ENCODE data around the gene CD4.
A peak's percentile ranks its signal among the peaks of the same experiment; 100 is the strongest.

CD4 gene

GRCh38 chr12:6840330-6840729 lies 51.0 kb downstream of the CD4 start:
- Mint-ChIP-seq H3K9me3 (no peaks in the 10 kb centered on the region), H3K27ac (no peak overlapping the region), H3K4me1 (ENCODE audit: low read depth) (peaks cover 5% of the 10 kb centered on the region), H3K4me3 (no peak overlapping the region), H3K27me3 (ENCODE audit: low read depth) (no peaks in the 10 kb centered on the region), H3K36me3 (ENCODE audit: low read depth) (no peaks in the 10 kb centered on the region)
- no peak for DNase-seq (ENCODE audit: low spot score)

DNA sequence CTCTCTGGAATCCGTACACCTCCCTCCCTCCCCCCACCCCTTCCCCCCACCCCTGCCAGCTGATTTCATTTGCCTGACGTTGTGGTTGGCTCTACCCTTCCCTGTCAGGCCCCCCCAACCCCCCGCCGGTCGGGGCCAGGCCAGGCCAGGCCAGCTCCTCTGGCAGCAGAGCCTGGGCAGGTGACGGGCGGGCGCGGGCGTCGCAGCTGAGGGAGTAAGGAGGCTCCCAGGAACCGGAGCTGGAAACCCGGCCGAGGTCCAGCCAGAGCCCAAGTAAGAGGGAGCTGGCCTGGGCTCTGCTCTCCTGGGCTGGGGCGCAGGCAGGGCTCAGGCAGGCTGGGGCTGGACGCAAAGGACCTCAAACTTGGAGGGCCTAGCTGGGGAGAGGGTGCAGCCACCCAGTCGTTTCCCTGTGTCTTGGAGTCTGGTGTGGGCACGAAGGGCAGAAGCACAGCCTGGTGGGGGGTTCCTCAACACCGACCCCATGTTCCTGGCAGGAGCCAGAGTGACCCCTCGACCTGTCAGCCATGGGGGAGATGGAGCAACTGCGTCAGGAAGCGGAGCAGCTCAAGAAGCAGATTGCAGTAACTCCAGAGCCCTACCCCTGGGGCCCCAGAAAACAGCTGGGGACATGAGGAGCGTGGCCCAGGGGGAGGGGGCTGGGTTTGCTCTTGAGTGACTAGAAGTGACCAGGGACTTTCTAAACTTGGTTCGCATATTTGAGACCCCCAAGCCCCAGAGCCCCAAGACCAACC lies 51.6 kb downstream of the CD4 start, which contains the start of gene GNB3:
TSS of gene GNB3 (plus strand) at position 165 of the 755 bp plus-strand sequence. CDS start at position 528, 363 bp downstream.
- DNase-seq (ENCODE audit: low spot score), result no peak
- Mint-ChIP-seq H3K4me1 (ENCODE audit: low read depth) (peaks cover 2% of the 10 kb centered on the region), H3K27ac (no peak within 1 kb of the TSS), H3K27me3 (ENCODE audit: low read depth) (no peaks in the 10 kb centered on the region), H3K4me3 (no peak within 1 kb of the TSS), H3K9me3 (no peaks in the 10 kb centered on the region), H3K36me3 (ENCODE audit: low read depth) (peaks cover 2% of the 10 kb centered on the region)

- no peaks in the 10 kb centered on the region for H3K27me3 Mint-ChIP-seq (ENCODE audit: low read depth)
- peaks cover 2% of the 10 kb centered on the region for H3K4me1 Mint-ChIP-seq (ENCODE audit: low read depth)
- no peak overlapping the region for H3K4me3 Mint-ChIP-seq
- DNase-seq (ENCODE audit: low spot score), result no peak
- H3K36me3 Mint-ChIP-seq (ENCODE audit: low read depth), result peaks cover 9% of the 10 kb centered on the region
- no peak overlapping the region for H3K27ac Mint-ChIP-seq
- no peaks in the 10 kb centered on the region for H3K9me3 Mint-ChIP-seq
Observed at GRCh38 chr12:6842075-6842474, 52.7 kb downstream of the CD4 start.

DNA sequence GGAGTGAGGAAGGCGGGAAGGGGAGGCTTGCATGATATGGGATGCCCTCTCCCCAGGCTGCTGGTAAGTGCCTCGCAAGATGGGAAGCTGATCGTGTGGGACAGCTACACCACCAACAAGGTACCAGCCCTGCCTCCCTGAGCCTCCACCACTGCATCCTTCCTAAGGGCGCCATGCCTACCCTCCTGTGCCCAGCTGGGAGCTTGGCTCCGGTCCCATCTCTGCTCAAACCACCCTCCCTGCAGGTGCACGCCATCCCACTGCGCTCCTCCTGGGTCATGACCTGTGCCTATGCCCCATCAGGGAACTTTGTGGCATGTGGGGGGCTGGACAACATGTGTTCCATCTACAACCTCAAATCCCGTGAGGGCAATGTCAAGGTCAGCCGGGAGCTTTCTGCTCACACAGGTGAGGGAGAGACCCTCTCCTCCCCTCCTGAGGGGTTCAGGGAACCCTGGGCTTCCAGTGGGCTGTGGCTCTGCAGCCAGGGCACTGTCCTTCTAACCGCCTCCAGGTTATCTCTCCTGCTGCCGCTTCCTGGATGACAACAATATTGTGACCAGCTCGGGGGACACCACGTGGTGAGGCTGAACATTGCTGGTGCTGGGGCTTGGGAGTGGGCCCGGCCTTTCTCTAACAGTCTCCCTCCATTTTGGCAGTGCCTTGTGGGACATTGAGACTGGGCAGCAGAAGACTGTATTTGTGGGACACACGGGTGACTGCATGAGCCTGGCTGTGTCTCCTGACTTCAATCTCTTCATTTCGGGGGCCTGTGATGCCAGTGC lies 54.0 kb downstream of the CD4 start:
- Mint-ChIP-seq H3K4me1 (ENCODE audit: low read depth) (peaks cover 5% of the 10 kb centered on the region), H3K9me3 (no peaks in the 10 kb centered on the region), H3K27me3 (ENCODE audit: low read depth) (no peaks in the 10 kb centered on the region), H3K4me3 (no peak overlapping the region), H3K27ac (no peak overlapping the region), H3K36me3 (ENCODE audit: low read depth) (peaks cover 19% of the 10 kb centered on the region)
- no peak for DNase-seq (ENCODE audit: low spot score)

GRCh38 chr12:6845395-6845794 lies 56.1 kb downstream of the CD4 start:
- Mint-ChIP-seq H3K27me3 (ENCODE audit: low read depth) (no peaks in the 10 kb centered on the region), H3K36me3 (ENCODE audit: low read depth) (peaks cover 30% of the 10 kb centered on the region), H3K27ac (no peak overlapping the region), H3K9me3 (no peaks in the 10 kb centered on the region), H3K4me1 (ENCODE audit: low read depth) (peaks cover 20% of the 10 kb centered on the region), H3K4me3 (no peak overlapping the region)
- no peak for DNase-seq (ENCODE audit: low spot score)

DNA sequence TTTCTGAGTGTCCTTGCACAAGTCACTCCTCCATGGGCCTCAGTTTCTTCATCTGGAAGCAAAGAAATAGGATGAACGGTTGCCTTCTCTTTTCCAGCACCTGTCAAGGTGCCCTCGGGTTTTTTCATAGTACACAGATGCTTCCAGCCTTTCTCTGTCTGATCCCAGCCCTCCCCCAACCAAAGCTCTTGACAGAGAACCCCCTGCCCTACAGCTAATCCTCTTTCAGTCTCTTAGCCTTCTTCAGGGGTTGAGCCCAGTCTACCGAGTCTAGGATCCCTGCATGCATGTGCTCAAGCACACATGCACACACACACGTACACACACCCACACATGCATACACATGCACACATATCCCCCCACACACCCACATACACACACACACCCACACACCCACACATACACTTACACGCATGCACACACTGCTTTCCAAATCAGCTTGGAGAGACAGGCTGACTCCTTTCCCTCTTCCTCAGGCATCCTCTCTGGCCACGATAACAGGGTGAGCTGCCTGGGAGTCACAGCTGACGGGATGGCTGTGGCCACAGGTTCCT lies 57.1 kb downstream of the CD4 start:
- H3K36me3 Mint-ChIP-seq (ENCODE audit: low read depth), result peaks cover 33% of the 10 kb centered on the region
- H3K4me3 Mint-ChIP-seq, result no peak overlapping the region
- no peak overlapping the region for H3K27ac Mint-ChIP-seq
- no peak for DNase-seq (ENCODE audit: low spot score)
- H3K4me1 Mint-ChIP-seq (ENCODE audit: low read depth), result peaks cover 23% of the 10 kb centered on the region
- no peaks in the 10 kb centered on the region for H3K27me3 Mint-ChIP-seq (ENCODE audit: low read depth)
- H3K9me3 Mint-ChIP-seq, result no peaks in the 10 kb centered on the region

DNA sequence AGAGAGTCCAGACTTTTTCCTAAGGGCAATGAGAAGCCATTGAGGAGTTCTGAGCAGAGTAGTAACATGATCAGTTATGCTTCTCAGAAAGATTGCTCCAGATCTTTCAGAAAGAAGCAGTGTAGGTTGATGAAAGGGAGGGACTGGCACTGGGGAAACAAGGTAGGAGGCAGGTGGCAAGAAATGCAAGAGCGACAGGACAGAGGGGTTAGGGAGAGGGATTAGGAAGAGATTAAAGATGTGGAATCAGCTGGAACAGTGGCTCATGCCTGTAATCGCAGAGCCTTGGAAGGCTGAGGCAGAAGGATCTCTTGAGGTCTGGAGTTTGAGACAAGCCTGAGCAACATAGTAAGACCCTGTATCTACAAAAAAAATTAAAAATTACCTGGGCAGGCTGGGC lies 58.3 kb downstream of the CD4 start:
- DNase-seq (ENCODE audit: low spot score), result no peak
- no peaks in the 10 kb centered on the region for H3K9me3 Mint-ChIP-seq
- no peaks in the 10 kb centered on the region for H3K27me3 Mint-ChIP-seq (ENCODE audit: low read depth)
- H3K36me3 Mint-ChIP-seq (ENCODE audit: low read depth), result peaks cover 33% of the 10 kb centered on the region
- H3K4me1 Mint-ChIP-seq (ENCODE audit: low read depth), result peaks cover 23% of the 10 kb centered on the region
- no peak overlapping the region for H3K4me3 Mint-ChIP-seq
- H3K27ac Mint-ChIP-seq, result peak overlapping the region; percentile 46

DNA sequence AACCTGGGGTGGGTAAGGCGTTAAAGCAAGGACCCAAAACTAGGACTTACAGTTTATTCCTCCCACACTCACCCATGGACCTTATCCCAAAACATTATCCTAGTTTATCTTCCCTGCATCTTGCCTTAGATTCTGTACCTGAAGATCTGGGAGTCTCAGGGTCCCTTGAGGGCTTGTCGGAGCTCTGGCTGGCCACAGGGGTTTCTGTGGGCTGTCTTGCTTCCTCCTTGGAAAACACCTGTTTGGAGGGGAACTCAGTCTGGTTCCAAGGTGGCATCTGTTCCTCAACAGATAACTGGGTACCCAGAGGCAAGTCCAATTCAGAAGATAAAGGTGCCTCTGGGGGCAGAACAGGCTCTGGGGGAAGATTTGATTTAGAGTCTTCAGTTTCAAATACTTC lies 60.1 kb downstream of the CD4 start:
- Mint-ChIP-seq H3K9me3 (no peaks in the 10 kb centered on the region), H3K27ac (peak overlapping the region; percentile 75), H3K36me3 (ENCODE audit: low read depth) (peaks cover 38% of the 10 kb centered on the region), H3K4me3 (peak overlapping the region; percentile 87), H3K4me1 (ENCODE audit: low read depth) (peaks cover 35% of the 10 kb centered on the region), H3K27me3 (ENCODE audit: low read depth) (no peaks in the 10 kb centered on the region)
- no peak for DNase-seq (ENCODE audit: low spot score)

- no peak for DNase-seq (ENCODE audit: low spot score)
- peak overlapping the region; percentile 87 for H3K4me3 Mint-ChIP-seq
- H3K36me3 Mint-ChIP-seq (ENCODE audit: low read depth), result peaks cover 38% of the 10 kb centered on the region
- no peaks in the 10 kb centered on the region for H3K9me3 Mint-ChIP-seq
- H3K4me1 Mint-ChIP-seq (ENCODE audit: low read depth), result peaks cover 35% of the 10 kb centered on the region
- peak overlapping the region; percentile 78 for H3K27ac Mint-ChIP-seq
- no peaks in the 10 kb centered on the region for H3K27me3 Mint-ChIP-seq (ENCODE audit: low read depth)
Observed at GRCh38 chr12:6849976-6850560, 60.7 kb downstream of the CD4 start.

DNA sequence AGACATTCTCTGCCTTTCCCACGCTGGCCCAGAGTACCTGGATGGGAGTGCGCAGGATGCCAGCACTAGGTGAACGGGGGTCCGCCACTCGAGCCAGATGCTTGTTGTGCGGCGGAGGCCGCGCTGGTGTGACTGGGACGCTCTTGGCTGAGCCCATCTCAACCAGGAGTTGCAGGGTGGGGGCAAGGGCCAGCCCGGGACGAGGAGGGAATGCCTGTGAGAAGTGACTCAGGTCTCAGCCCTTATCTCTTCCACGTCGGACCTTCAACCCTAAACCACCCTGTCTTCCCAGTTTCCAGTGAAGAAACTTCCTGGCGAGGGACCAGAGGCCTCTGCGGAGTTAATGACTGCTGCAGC lies 61.4 kb downstream of the CD4 start:
- DNase-seq (ENCODE audit: low spot score), result no peak
- H3K4me3 Mint-ChIP-seq, result peak overlapping the region; percentile 87
- H3K27me3 Mint-ChIP-seq (ENCODE audit: low read depth), result no peaks in the 10 kb centered on the region
- H3K4me1 Mint-ChIP-seq (ENCODE audit: low read depth), result peaks cover 35% of the 10 kb centered on the region
- H3K36me3 Mint-ChIP-seq (ENCODE audit: low read depth), result peaks cover 39% of the 10 kb centered on the region
- H3K9me3 Mint-ChIP-seq, result no peaks in the 10 kb centered on the region
- H3K27ac Mint-ChIP-seq, result peak overlapping the region; percentile 93

- H3K9me3 Mint-ChIP-seq, result no peaks in the 10 kb centered on the region
- peak; percentile 93 for DNase-seq (ENCODE audit: low spot score)
- peaks cover 38% of the 10 kb centered on the region for H3K36me3 Mint-ChIP-seq (ENCODE audit: low read depth)
- peak within 1 kb of the TSS; percentile 93 for H3K27ac Mint-ChIP-seq
- H3K4me3 Mint-ChIP-seq, result peak within 1 kb of the TSS; percentile 87
- peaks cover 35% of the 10 kb centered on the region for H3K4me1 Mint-ChIP-seq (ENCODE audit: low read depth)
- no peaks in the 10 kb centered on the region for H3K27me3 Mint-ChIP-seq (ENCODE audit: low read depth)
Observed at GRCh38 chr12:6851153-6851920, 62.0 kb downstream of the CD4 start, which contains the start of gene CDCA3. CDCA3 (minus strand) TSS chr12:6851286; CDS start chr12:6850952, 334 bp downstream.

DNA sequence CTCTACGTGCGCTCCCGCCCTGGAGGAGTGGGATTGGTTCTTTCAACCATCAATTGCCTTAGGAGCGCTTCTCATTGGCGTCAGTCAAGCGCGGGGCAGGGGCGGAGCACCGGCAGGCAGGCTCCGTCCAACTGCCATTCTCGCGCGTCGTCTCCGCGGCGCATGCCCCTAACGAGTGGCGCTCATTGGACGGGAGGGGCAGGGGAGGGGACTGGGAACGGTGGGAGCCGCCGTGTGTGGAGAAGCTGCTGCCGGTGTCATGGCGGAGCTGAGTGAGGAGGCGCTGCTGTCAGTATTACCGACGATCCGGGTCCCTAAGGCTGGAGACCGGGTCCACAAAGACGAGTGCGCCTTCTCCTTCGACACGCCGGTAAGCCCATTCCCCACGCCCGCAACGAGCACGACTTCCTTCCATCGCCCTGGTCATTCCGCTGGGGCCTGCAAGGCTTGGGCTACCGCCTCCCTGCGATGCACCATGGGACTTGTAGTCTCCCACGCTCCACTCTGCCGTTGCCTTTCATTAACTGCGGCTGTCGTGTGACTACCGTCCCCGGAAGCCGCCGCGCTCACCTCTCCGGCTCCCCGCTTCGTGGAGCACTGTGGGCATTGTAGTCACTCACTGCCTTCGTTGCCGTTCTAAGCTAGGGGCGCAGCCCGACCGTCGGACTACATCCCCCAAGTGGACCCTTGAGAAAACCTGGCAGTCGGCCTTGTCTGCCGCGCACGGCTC lies 62.8 kb downstream of the CD4 start, which contains the start of gene USP5:
TSS of gene USP5 (plus strand) at position 230 of the 730 bp plus-strand sequence. CDS start at position 260, 30 bp downstream.
- Mint-ChIP-seq H3K36me3 (ENCODE audit: low read depth) (peaks cover 41% of the 10 kb centered on the region), H3K4me1 (ENCODE audit: low read depth) (peaks cover 35% of the 10 kb centered on the region), H3K9me3 (no peaks in the 10 kb centered on the region), H3K27me3 (ENCODE audit: low read depth) (no peaks in the 10 kb centered on the region), H3K27ac (peak within 1 kb of the TSS; percentile 93), H3K4me3 (peak within 1 kb of the TSS; percentile 87)
- peak; percentile 99 for DNase-seq (ENCODE audit: low spot score)
